ENCODE measurements around the gene TRIP11.

Gene TRIP11

GRCh38 chr14:91961297-91962220, 78.3 kb downstream of the TRIP11 start:
- no peak for DNase-seq (ENCODE audit: low read depth, low spot score)
- no peak overlapping the region for H3K27ac ChIP-seq

- no peak for DNase-seq (ENCODE audit: low read depth, low spot score)
- H3K27ac ChIP-seq, result no peak overlapping the region
These were observed 82.0 kb downstream of the TRIP11 start for GRCh38 chr14:91957876-91958313.

GRCh38 chr14:91956616-91957015, 83.2 kb downstream of the TRIP11 start:
- DNase-seq (ENCODE audit: low read depth, low spot score), result no peak
- no peak overlapping the region for H3K27ac ChIP-seq

- DNase-seq (ENCODE audit: low read depth, low spot score), result no peak
- no peak overlapping the region for H3K27ac ChIP-seq
These were observed 84.7 kb downstream of the TRIP11 start for GRCh38 chr14:91955168-91955567.

GRCh38 chr14:91953170-91953985, 86.5 kb downstream of the TRIP11 start:
- H3K27ac ChIP-seq, result no peak overlapping the region
- no peak for DNase-seq (ENCODE audit: low read depth, low spot score)

GRCh38 chr14:91947475-91948184, 92.2 kb downstream of the TRIP11 start, which contains the start of gene FBLN5:
FBLN5 (minus strand) TSS chr14:91947694; CDS start chr14:91947229, 465 bp downstream.
- DNase-seq (ENCODE audit: low read depth, low spot score), result no peak
- H3K27ac ChIP-seq, result no peak within 1 kb of the TSS

- H3K27ac ChIP-seq, result no peak overlapping the region
- DNase-seq (ENCODE audit: low read depth, low spot score), result no peak
These were observed 93.0 kb downstream of the TRIP11 start for GRCh38 chr14:91946622-91947474.

GRCh38 chr14:91945751-91946621, 93.9 kb downstream of the TRIP11 start:
- no peak for DNase-seq (ENCODE audit: low read depth, low spot score)
- H3K27ac ChIP-seq, result no peak overlapping the region

- no peak overlapping the region for H3K27ac ChIP-seq
- DNase-seq (ENCODE audit: low read depth, low spot score), result no peak
These were observed 96.9 kb downstream of the TRIP11 start for GRCh38 chr14:91942946-91943345.

- no peak for DNase-seq (ENCODE audit: low read depth, low spot score)
- no peak overlapping the region for H3K27ac ChIP-seq
These were observed 97.7 kb downstream of the TRIP11 start for GRCh38 chr14:91942128-91942527.

- DNase-seq (ENCODE audit: low read depth, low spot score), result no peak
- no peak overlapping the region for H3K27ac ChIP-seq
These were observed 99.7 kb downstream of the TRIP11 start for GRCh38 chr14:91940209-91940608.

- no peak overlapping the region for H3K27ac ChIP-seq
- no peak for DNase-seq (ENCODE audit: low read depth, low spot score)
These were observed 104.3 kb downstream of the TRIP11 start for GRCh38 chr14:91935586-91935985.

- no peak for DNase-seq (ENCODE audit: low read depth, low spot score)
- no peak overlapping the region for H3K27ac ChIP-seq
These were observed 105.1 kb downstream of the TRIP11 start for GRCh38 chr14:91934554-91935285.

- DNase-seq (ENCODE audit: low read depth, low spot score), result no peak
- no peak overlapping the region for H3K27ac ChIP-seq
These were observed 108.3 kb downstream of the TRIP11 start for GRCh38 chr14:91931478-91932088.

GRCh38 chr14:91929700-91930099, 110.2 kb downstream of the TRIP11 start:
- H3K27ac ChIP-seq, result no peak overlapping the region
- DNase-seq (ENCODE audit: low read depth, low spot score), result no peak

- no peak overlapping the region for H3K27ac ChIP-seq
- no peak for DNase-seq (ENCODE audit: low read depth, low spot score)
These were observed 112.1 kb downstream of the TRIP11 start for GRCh38 chr14:91927800-91928199.

GRCh38 chr14:91927191-91927590, 112.7 kb downstream of the TRIP11 start:
- H3K27ac ChIP-seq, result no peak overlapping the region
- DNase-seq (ENCODE audit: low read depth, low spot score), result no peak
